Lower lobe of right lung (tissue), 2 donors: Measurements from ENCODE around the gene PER2. TPM values are rescaled to one million over a fixed set of nuclear protein-coding genes. Genes with fewer than 3 reads are reported as not detected.
A peak's percentile ranks its signal among the peaks of the same experiment; 100 is the strongest.

ENCODE experiments used
- ATAC-seq, 2 donors: fragments of 200-7000 bp; cut with Tn5 transposase; one replicate each; pipeline ENCODE4 v1.9.1; 2020 to 2022; ENCODE audit warnings: mild to moderate bottlenecking in 2 of 2, moderate library complexity in 2 of 2
- DNase-seq: peaks from one replicate; pipeline ENCODE4 v3.0.0-alpha.2; 2020
- H3K27ac ChIP-seq: fragments of 200-600 bp; one replicate; pipeline ENCODE4 v1.8.0; 2022
- H3K27me3 ChIP-seq: fragments of 200-600 bp; one replicate; pipeline ENCODE4 v1.8.0; 2022; ENCODE audit warnings: low read depth
- H3K36me3 ChIP-seq: fragments of 200-600 bp; one replicate; pipeline ENCODE4 v1.8.0; 2022; ENCODE audit warnings: mild to moderate bottlenecking
- H3K4me1 ChIP-seq: fragments of 200-600 bp; one replicate; pipeline ENCODE4 v1.8.0; 2022
- H3K4me3 ChIP-seq: fragments of 200-600 bp; one replicate; pipeline ENCODE4 v1.8.0; 2022; ENCODE audit warnings: mild to moderate bottlenecking
- H3K9me3 ChIP-seq: fragments of 200-600 bp; one replicate; pipeline ENCODE4 v1.8.0; 2022
- intact Hi-C: fragments of 100-400 bp; cut with DNase I; formaldehyde crosslinking; loops from one replicate; pipeline ENCODE4 v1.11.0; 2022
- total RNA-seq: library from RNA; stranded (reverse); fragmentation: NEBNext Ultra II Directional; extraction: Animal tissue kit (Norgen Biotek cat#: 25700); gene quantifications from one replicate; pipeline ENCODE4 v1.2.1, GENCODE V29; 2021
- TF ChIP-seq, protein P1 (sequence below): fragments of 200-600 bp; IDR thresholded peaks from one replicate; pipeline ENCODE4 v1.8.0; 2022; ENCODE audit warnings: antibody characterized with exemption, mild to moderate bottlenecking
- donor health status: DM: no; HTN: yes; CAD: no; lungs with severe emphysema.

Gene PER2
- total RNA-seq, 1 donor from 2014 or later, result 24.9 TPM

DNA sequence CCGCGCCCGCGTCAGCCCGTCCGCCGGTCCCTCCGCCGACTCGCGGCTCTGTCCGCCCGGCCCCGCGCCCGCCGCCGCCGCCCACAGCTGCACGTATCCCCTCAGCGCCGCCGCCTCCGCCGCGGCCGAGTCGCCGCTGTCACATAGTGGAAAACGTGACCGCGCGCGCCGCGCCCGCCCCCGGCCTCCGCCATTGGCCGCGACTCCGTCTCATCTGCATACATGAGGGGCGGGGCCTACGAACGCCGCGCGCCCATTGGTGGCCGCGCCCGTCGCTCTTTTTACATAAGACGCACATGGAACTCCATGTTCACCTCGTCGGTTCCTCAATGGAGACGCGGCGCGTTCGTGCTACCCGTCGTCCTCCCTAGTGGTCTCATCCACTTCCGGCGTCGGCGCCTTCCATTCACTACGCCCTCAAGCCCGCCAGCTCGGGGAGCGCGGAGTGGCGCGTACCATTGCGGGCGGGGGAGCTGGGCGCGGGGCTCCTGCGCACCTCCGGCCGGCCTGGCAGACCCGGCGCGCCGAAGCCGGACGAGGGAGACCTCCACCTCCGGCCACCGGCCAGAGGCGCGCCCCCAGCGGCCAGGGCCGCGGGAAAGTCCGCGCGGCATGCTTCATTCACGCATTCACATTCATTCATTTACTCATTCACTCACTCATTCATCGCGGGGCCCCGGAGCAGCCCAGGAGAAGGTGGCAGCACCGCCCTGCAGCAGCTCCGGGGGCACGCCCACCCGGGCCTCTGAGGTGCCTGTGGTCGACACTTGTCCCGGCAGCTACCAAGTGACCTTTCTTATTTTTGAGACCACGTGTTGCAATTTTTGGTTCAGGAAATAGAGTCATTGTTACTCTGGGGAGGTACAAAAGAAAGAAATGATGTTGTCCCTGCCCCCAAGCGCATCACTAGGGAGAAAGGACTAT lies 502 bp upstream of the PER2 start:
- Histone ChIP-seq H3K4me1 (peaks cover 49% of the 10 kb centered on the region), H3K9me3 (no peaks in the 10 kb centered on the region), H3K27ac (peak overlapping the region; percentile 93), H3K36me3 (no peaks in the 10 kb centered on the region), H3K27me3 (no peaks in the 10 kb centered on the region), H3K4me3 (peak overlapping the region; percentile 70)
- TF ChIP-seq, protein P1, sequence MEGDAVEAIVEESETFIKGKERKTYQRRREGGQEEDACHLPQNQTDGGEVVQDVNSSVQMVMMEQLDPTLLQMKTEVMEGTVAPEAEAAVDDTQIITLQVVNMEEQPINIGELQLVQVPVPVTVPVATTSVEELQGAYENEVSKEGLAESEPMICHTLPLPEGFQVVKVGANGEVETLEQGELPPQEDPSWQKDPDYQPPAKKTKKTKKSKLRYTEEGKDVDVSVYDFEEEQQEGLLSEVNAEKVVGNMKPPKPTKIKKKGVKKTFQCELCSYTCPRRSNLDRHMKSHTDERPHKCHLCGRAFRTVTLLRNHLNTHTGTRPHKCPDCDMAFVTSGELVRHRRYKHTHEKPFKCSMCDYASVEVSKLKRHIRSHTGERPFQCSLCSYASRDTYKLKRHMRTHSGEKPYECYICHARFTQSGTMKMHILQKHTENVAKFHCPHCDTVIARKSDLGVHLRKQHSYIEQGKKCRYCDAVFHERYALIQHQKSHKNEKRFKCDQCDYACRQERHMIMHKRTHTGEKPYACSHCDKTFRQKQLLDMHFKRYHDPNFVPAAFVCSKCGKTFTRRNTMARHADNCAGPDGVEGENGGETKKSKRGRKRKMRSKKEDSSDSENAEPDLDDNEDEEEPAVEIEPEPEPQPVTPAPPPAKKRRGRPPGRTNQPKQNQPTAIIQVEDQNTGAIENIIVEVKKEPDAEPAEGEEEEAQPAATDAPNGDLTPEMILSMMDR, result peak; percentile 38
- intact Hi-C loops, result no loop called here
- ATAC-seq (peak; percentile 88 to 92), DNase-seq (peak; percentile 99)

DNA sequence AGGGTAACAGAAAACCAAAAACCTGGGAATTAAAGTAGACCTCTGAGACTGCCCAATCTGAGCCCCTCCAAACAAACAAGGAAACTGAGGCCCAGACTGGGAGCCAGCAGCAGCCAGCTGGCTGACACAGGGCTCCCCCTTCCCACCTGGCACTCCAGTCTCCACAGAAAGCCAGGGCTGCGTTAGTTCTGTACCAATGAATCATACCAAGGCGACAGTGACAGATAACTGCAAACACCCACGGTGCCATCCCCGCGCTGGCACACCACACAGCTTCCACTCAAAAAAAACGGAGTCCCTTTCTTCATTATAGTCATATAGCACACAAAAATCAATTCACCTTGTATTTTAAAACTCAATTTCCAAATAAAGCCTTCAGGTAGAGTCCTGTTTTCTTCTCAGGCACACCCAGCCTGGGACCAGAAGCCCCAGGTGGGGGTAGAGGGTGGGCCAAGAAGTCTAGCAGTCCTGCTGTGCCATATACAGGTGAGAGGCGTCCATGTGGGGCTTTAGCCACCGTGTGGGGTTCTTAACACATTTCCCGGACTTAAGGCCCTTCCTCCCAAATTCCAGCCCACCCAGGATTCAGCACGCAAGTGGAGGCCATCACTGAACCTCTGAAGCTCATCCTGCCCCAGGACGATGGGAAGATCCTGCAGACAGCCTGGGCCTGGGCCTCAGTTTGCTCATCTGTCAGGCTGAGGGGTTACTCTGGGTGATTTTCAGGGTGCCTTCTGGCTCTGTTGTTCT lies 1.2 kb downstream of the PER2 start:
- H3K27me3 ChIP-seq, result no peaks in the 10 kb centered on the region
- no peaks in the 10 kb centered on the region for H3K9me3 ChIP-seq
- TF ChIP-seq, protein P1, result no peak
- no peaks in the 10 kb centered on the region for H3K36me3 ChIP-seq
- intact Hi-C loops, result no loop called here
- DNase-seq (peak; percentile 33), ATAC-seq (no peak)
- H3K4me3 ChIP-seq, result peak overlapping the region; percentile 70
- H3K4me1 ChIP-seq, result peaks cover 63% of the 10 kb centered on the region
- peak overlapping the region; percentile 93 for H3K27ac ChIP-seq

DNA sequence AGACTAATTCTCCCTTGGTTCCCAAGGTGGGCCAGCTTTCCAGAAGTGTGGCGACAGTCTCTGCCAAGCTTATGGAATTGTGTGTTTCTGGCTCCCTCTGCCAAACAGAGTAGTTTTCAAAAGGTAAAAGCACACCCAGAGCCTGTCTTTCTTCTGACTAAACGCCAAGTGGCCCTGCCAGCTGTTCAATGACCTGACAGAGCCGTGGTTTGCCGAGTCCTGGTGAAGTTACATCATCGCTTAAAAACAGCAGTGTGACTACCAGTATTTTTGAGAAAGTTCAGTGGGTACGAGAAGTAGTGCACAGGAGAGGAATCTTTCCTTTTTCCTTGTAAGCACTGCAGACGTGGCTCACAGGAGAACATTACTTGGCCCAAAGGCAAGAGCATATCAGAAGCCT lies 1.9 kb downstream of the PER2 start:
- TF ChIP-seq, protein P1, result no peak
- Histone ChIP-seq H3K4me1 (peaks cover 66% of the 10 kb centered on the region), H3K27ac (peak overlapping the region; percentile 93), H3K27me3 (no peaks in the 10 kb centered on the region), H3K9me3 (no peaks in the 10 kb centered on the region), H3K36me3 (no peaks in the 10 kb centered on the region), H3K4me3 (no peak overlapping the region)
- intact Hi-C loops, result no loop called here
- peak; percentile 74 for DNase-seq
- ATAC-seq, result peak; percentile 32 to 54

DNA sequence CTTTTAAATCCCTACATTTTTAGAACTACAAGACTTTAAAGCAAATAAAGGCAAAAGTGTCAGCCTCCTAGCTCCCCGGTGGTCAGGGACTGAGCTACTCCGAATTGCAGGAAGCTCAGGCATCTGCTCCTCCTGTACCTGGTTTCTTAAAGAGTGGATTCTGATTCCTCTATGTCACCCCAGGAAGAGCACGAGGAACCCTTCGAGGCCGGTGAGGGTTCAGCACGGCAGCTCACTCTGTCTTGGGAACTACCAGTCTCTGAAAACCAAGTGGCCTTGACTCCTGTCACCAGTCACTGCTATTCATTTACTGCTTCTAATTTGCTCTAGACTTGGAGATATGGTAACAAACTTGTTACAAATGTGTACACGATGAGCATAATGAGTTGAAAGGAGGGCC lies 2.3 kb downstream of the PER2 start:
- TF ChIP-seq, protein P1, result no peak
- H3K27me3 ChIP-seq, result no peaks in the 10 kb centered on the region
- no peaks in the 10 kb centered on the region for H3K36me3 ChIP-seq
- intact Hi-C loops, result no loop called here
- H3K4me3 ChIP-seq, result no peak overlapping the region
- H3K9me3 ChIP-seq, result no peaks in the 10 kb centered on the region
- H3K27ac ChIP-seq, result peak overlapping the region; percentile 93
- no peak for ATAC-seq
- DNase-seq, result no peak
- H3K4me1 ChIP-seq, result peaks cover 70% of the 10 kb centered on the region

DNA sequence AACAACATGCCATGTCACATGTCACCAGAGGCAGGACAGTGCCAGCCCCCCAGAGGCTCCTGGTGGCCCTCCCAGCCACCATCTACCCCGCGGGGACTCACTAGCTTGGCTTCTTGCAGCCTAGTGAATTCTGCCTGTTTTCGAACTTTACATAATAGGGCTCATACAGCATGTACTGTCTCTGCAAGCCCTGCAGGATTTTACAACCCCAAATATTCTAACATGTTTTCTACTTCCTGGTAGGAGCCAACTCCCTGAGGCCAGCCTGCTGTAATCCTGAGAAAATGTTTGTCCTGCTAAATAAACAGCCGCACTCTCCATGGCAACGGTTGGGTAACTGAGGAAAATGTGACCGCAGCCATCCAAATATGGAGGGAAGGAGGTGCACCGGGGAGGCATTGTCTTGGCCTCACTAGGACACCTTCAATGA lies 2.7 kb downstream of the PER2 start:
- H3K27me3 ChIP-seq, result no peaks in the 10 kb centered on the region
- peak; percentile 87 for DNase-seq
- H3K4me1 ChIP-seq, result peaks cover 74% of the 10 kb centered on the region
- intact Hi-C loops, result no loop called here
- H3K36me3 ChIP-seq, result no peaks in the 10 kb centered on the region
- H3K9me3 ChIP-seq, result no peaks in the 10 kb centered on the region
- peak overlapping the region; percentile 93 for H3K27ac ChIP-seq
- ATAC-seq, result peak; percentile 60 to 62
- H3K4me3 ChIP-seq, result no peak overlapping the region
- TF ChIP-seq, protein P1, result no peak
